SU-DHL-6 (cell line): ENCODE results near the gene WDR44.

Experiments used
- CTCF ChIP-seq: fragments of 200-600 bp; sonication (generic); IDR thresholded peaks from one replicate; pipeline ENCODE4 v1.5.1; 2017; ENCODE audit warnings: antibody characterized with exemption, mild to moderate bottlenecking, low read length, moderate library complexity; ENCODE audit not compliant: insufficient read depth, poor library complexity, severe bottlenecking
- EZH2phosphoT487 ChIP-seq: fragments of 200-600 bp; sonication (generic), shearing (Covaris generic); conservative IDR thresholded peaks from 2 replicates; pipeline ENCODE4 v1.6.1; 2018; ENCODE audit warnings: mild to moderate bottlenecking, antibody characterized with exemption, low read length, moderate library complexity, mixed read lengths

- no peak for TF ChIP-seq EZH2phosphoT487
- no peak for TF ChIP-seq CTCF
Observed at GRCh38 chrX:118338930-118339329, 7.0 kb upstream of the WDR44 start.
